NCI-H1092 (cell line): Measurements from ENCODE around the gene ARFGEF3.
"Not testable (repeated sequence)": the region's sequence is repeated elsewhere in the genome, so short reads cannot be mapped to it uniquely, and the experiment has no call there.

Source experiments
- DNase-seq: peaks from one replicate; lab custom pipeline; 2025; lab: John Stamatoyannopoulos, UW

Gene ARFGEF3

GRCh38 chr6:138368684-138369083 is 206.9 kb downstream of the ARFGEF3 start:
- not testable (repeated sequence) for DNase-seq

GRCh38 chr6:138370631-138371451 is 209.1 kb downstream of the ARFGEF3 start:
- no peak for DNase-seq

- DNase-seq = no peak
Observed at GRCh38 chr6:138371452-138371711, 209.6 kb downstream of the ARFGEF3 start.

GRCh38 chr6:138371720-138372119 is 210.0 kb downstream of the ARFGEF3 start:
- no peak for DNase-seq

- DNase-seq = no peak
Observed at GRCh38 chr6:138372711-138373463, 211.1 kb downstream of the ARFGEF3 start.

GRCh38 chr6:138374230-138374629 is 212.5 kb downstream of the ARFGEF3 start:
- no peak for DNase-seq

GRCh38 chr6:138374815-138375214 is 213.1 kb downstream of the ARFGEF3 start:
- DNase-seq = no peak

GRCh38 chr6:138377042-138377441 is 215.3 kb downstream of the ARFGEF3 start:
- DNase-seq = no peak

GRCh38 chr6:138377844-138378243 is 216.1 kb downstream of the ARFGEF3 start, which contains the start of gene SMIM28:
Gene SMIM28, plus strand, starts transcription at chr6:138377905. Its CDS starts 168 bp downstream, at chr6:138378073.
- DNase-seq = peak; percentile 51

GRCh38 chr6:138378463-138378862 is 216.7 kb downstream of the ARFGEF3 start:
- no peak for DNase-seq

- DNase-seq = no peak
Observed at GRCh38 chr6:138382498-138383265, 220.9 kb downstream of the ARFGEF3 start.

- no peak for DNase-seq
Observed at GRCh38 chr6:138383776-138384175, 222.0 kb downstream of the ARFGEF3 start.

- DNase-seq = no peak
Observed at GRCh38 chr6:138386897-138387296, 225.2 kb downstream of the ARFGEF3 start.

- DNase-seq = peak; percentile 37
Observed at GRCh38 chr6:138387577-138388368, 226.0 kb downstream of the ARFGEF3 start.

- no peak for DNase-seq
Observed at GRCh38 chr6:138389551-138389950, 227.8 kb downstream of the ARFGEF3 start.
